Erythroblast (primary cell): ENCODE results near the gene TNFRSF14.

Source experiments
- GATA1 ChIP-seq: IDR thresholded peaks from 2 replicates; pipeline ENCODE4 v1.6.1; 2011; ENCODE audit warnings: low read depth, mild to moderate bottlenecking, control low read depth, low read length, moderate library complexity
- POLR2A ChIP-seq: IDR thresholded peaks from 2 replicates; pipeline ENCODE4 v1.6.1; 2011; ENCODE audit warnings: mild to moderate bottlenecking, low read length

DNA sequence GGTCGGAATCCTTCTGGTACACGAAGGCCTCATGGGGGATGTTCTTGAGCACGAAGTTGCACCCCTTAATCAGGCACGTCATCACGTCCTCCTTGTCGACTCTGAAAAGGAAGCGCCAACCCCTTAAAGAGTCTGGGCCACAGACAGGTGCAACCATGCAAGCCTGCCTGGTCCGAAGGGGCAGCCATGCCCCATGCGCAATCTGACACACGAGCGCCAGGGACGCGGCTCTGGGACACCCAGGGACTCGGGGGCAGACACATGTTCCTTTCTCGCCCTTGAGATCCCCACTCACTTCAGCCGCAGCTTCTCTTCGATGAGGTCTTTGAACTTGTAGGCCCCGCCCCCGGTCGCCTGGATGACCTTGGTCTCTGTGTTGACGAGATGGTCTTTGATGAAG, 35.4 kb upstream of the TNFRSF14 start:
- TF ChIP-seq POLR2A (no peak), GATA1 (no peak)
